Esophagus muscularis mucosa (tissue), 2 donors: ENCODE results near the gene CMA1.
"Not testable (repeated sequence)": the region's sequence is repeated elsewhere in the genome, so short reads cannot be mapped to it uniquely, and the experiment has no call there.

ENCODE experiments used
- POLR2A ChIP-seq: fragments of 450-650 bp; IDR thresholded peaks from one replicate; pipeline ENCODE4 v1.6.1; 2017; ENCODE audit warnings: antibody characterized with exemption, moderate library complexity, mild to moderate bottlenecking, low read depth
- POLR2AphosphoS5 ChIP-seq, 2 donors: sonication (generic); formaldehyde crosslinking; IDR thresholded peaks; one replicate each; pipeline ENCODE4 v1.6.1; 2017; ENCODE audit warnings: antibody characterized with exemption in 2 of 2

DNA sequence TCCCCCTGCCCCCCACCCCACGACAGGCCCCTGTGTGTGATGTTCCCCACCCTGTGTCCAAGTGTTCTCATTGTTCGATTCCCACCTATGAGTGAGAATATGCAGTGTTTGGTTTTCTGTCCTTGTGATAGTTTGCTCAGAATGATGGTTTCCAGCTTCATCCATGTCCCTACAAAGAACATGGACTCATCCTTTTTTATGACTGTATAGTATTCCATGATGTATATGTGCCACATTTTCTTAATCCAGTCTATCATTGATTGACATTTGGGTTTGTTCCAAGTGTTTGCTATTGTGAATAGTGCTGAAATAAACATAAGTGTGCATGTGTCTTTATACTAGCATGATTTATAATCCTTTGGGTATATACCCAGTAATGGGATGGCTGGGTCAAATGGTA lies 37.6 kb downstream of the CMA1 start:
- TF ChIP-seq POLR2A; POLR2AphosphoS5 (IDR thresholded peaks at IDR 0.05): not testable (repeated sequence)
